ENCODE data around the gene THBS3. TPM values are rescaled to one million over a fixed set of nuclear protein-coding genes. Genes with fewer than 3 reads are reported as not detected.

The THBS3 gene
- total and polyA plus RNA-seq, 2 of the 13 experiments (the other 11 are each of a cell fraction or from before 2014, with no cell fraction given), result 0.86 to 3.6 TPM

- Histone ChIP-seq H4K20me1 (ENCODE audit: insufficient read depth, low read length) (no peaks in the 10 kb centered on the region), H3K9me3 (ENCODE audit: low read length) (no peaks in the 10 kb centered on the region), H2AFZ (ENCODE audit: low read length) (no peak overlapping the region), H3K79me2 (ENCODE audit: insufficient read depth, low read length) (no peaks in the 10 kb centered on the region), H3K36me3 (replicated peaks in 1 of 2; ENCODE audit: control insufficient read depth in 1 of 2, insufficient read depth in 2 of 2, low read length in 2 of 2) (no peaks in the 10 kb centered on the region), H3K4me1 (ENCODE audit: insufficient read depth, low read length) (peaks cover 9% of the 10 kb centered on the region; the same call in 1 of the 2 replicates), H3K4me3 (replicated peaks in 1 of 3; ENCODE audit: insufficient read depth in 1 of 3, low read depth in 2 of 3, low read length in 3 of 3) (no peak overlapping the region), H3K27me3 (ENCODE audit: control insufficient read depth in 1 of 2, insufficient read depth in 2 of 2, low read length in 2 of 2) (peaks cover 0 to 52% of the 10 kb centered on the region in 2 experiments; a peak in 4 of 5 replicates), H3K4me2 (ENCODE audit: low read depth, low read length) (no peak overlapping the region), H3K27ac (ENCODE audit: extremely low read length, insufficient read depth, low read length) (no peak overlapping the region), H3K9ac (ENCODE audit: insufficient read depth, low read depth, low read length) (no peak overlapping the region)
- ATAC-seq, result no peak
- ChIA-PET POLR2A (no interaction called here), CTCF (ENCODE audit: low intra/inter-chr PET ratio, low total read pairs) (no interaction called here)
- TF ChIP-seq HNRNPK (IDR thresholded peaks at IDR 0.05; ENCODE audit: low read depth, low read length, poor library complexity, severe bottlenecking) (no peak), U2AF1 (optimal IDR thresholded peaks at IDR 0.05; ENCODE audit: low read depth, low read length) (no peak), ZNF256 (CRISPR knock-in tag; conservative IDR thresholded peaks at IDR 0.05) (no peak), MIER3 (CRISPR knock-in tag; IDR thresholded peaks at IDR 0.05; ENCODE audit: borderline replicate concordance) (no peak), CENPT (CRISPR knock-in tag; IDR thresholded peaks at IDR 0.05; ENCODE audit: low read depth) (no peak), ARNT (IDR thresholded peaks at IDR 0.05) (no peak)
- BruUV-seq (replicated peaks), result no TSS peak
- FAIRE-seq, result no peak
- intact Hi-C loops (cut with micrococcal nuclease; ENCODE audit: unreplicated experiment) (loop anchor here (10.0 kb wide), 1 partner anchor 105 kb away; the partner anchor contains the start of genes FDPS and PKLR), in situ Hi-C loops (cut with HindIII; ENCODE audit: extremely low pct_ligation_motif_present, low pct_unique_long_range_greater_than_20kb) (loop anchor here (10.0 kb wide), 1 partner anchor 395 kb away; no protein-coding TSS in a partner anchor)
- 24% methylated on average over 4 of the region's 4 CpGs for WGBS (ENCODE audit: low lambda C conversion rate)
- DNase-seq (ENCODE audit: low spot score), result no peak
These were observed 7.9 kb downstream of the THBS3 start for GRCh38 chr1:155199792-155200191.

DNA sequence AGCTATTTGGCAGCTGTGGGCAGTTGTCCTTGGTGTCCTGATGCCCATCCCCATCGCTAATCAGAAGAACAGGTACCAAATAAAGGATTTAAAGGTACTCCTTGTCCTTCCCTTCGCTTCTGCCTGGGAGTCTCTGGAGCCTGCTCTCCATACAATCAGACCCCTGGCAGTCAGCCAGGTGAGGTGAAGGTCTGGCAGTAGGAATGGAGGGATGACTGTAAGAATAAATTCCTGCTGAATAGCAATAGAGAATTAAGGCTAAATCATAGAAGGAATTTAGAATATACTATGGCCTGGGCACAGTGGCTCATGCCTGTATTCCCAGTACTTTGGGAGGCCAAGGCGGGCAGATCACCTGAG is 9.2 kb downstream of the THBS3 start:
- FAIRE-seq (no peak), ATAC-seq (no peak), DNase-seq (ENCODE audit: low spot score) (no peak)
- in situ Hi-C loops (cut with HindIII; ENCODE audit: extremely low pct_ligation_motif_present, low pct_unique_long_range_greater_than_20kb), result no loop called here
- ChIA-PET CTCF (ENCODE audit: low intra/inter-chr PET ratio, low total read pairs) (no interaction called here), POLR2A (no interaction called here)
- Histone ChIP-seq H3K4me3 (replicated peaks in 1 of 3; ENCODE audit: insufficient read depth in 1 of 3, low read depth in 2 of 3, low read length in 3 of 3) (no peak overlapping the region), H3K9ac (ENCODE audit: insufficient read depth, low read depth, low read length) (no peak overlapping the region), H3K4me1 (ENCODE audit: insufficient read depth, low read length) (peaks cover 21% of the 10 kb centered on the region), H3K27me3 (ENCODE audit: control insufficient read depth in 1 of 2, insufficient read depth in 2 of 2, low read length in 2 of 2) (peaks cover 0 to 57% of the 10 kb centered on the region in 2 experiments; a peak in 4 of 5 replicates), H3K9me3 (ENCODE audit: low read length) (no peaks in the 10 kb centered on the region), H3K79me2 (ENCODE audit: insufficient read depth, low read length) (no peaks in the 10 kb centered on the region), H3K36me3 (replicated peaks in 1 of 2; ENCODE audit: control insufficient read depth in 1 of 2, insufficient read depth in 2 of 2, low read length in 2 of 2) (no peaks in the 10 kb centered on the region), H4K20me1 (ENCODE audit: insufficient read depth, low read length) (no peaks in the 10 kb centered on the region), H3K27ac (ENCODE audit: extremely low read length, insufficient read depth, low read length) (no peak overlapping the region), H2AFZ (ENCODE audit: low read length) (no peak overlapping the region), H3K4me2 (ENCODE audit: low read depth, low read length) (no peak overlapping the region)
- 66% methylated on average over 3 of the region's 3 CpGs for WGBS (ENCODE audit: low lambda C conversion rate)
- no TSS peak for BruUV-seq (replicated peaks)
- intact Hi-C loops (cut with micrococcal nuclease; ENCODE audit: unreplicated experiment), result no loop called here
- TF ChIP-seq CHCHD3 (CRISPR knock-in tag; IDR thresholded peaks at IDR 0.05) (no peak), ZNF292 (CRISPR knock-in tag; IDR thresholded peaks at IDR 0.05; ENCODE audit: borderline replicate concordance, low read depth) (no peak), NBN (conservative IDR thresholded peaks at IDR 0.05) (no peak)
- TF ChIP-seq, protein P1, sequence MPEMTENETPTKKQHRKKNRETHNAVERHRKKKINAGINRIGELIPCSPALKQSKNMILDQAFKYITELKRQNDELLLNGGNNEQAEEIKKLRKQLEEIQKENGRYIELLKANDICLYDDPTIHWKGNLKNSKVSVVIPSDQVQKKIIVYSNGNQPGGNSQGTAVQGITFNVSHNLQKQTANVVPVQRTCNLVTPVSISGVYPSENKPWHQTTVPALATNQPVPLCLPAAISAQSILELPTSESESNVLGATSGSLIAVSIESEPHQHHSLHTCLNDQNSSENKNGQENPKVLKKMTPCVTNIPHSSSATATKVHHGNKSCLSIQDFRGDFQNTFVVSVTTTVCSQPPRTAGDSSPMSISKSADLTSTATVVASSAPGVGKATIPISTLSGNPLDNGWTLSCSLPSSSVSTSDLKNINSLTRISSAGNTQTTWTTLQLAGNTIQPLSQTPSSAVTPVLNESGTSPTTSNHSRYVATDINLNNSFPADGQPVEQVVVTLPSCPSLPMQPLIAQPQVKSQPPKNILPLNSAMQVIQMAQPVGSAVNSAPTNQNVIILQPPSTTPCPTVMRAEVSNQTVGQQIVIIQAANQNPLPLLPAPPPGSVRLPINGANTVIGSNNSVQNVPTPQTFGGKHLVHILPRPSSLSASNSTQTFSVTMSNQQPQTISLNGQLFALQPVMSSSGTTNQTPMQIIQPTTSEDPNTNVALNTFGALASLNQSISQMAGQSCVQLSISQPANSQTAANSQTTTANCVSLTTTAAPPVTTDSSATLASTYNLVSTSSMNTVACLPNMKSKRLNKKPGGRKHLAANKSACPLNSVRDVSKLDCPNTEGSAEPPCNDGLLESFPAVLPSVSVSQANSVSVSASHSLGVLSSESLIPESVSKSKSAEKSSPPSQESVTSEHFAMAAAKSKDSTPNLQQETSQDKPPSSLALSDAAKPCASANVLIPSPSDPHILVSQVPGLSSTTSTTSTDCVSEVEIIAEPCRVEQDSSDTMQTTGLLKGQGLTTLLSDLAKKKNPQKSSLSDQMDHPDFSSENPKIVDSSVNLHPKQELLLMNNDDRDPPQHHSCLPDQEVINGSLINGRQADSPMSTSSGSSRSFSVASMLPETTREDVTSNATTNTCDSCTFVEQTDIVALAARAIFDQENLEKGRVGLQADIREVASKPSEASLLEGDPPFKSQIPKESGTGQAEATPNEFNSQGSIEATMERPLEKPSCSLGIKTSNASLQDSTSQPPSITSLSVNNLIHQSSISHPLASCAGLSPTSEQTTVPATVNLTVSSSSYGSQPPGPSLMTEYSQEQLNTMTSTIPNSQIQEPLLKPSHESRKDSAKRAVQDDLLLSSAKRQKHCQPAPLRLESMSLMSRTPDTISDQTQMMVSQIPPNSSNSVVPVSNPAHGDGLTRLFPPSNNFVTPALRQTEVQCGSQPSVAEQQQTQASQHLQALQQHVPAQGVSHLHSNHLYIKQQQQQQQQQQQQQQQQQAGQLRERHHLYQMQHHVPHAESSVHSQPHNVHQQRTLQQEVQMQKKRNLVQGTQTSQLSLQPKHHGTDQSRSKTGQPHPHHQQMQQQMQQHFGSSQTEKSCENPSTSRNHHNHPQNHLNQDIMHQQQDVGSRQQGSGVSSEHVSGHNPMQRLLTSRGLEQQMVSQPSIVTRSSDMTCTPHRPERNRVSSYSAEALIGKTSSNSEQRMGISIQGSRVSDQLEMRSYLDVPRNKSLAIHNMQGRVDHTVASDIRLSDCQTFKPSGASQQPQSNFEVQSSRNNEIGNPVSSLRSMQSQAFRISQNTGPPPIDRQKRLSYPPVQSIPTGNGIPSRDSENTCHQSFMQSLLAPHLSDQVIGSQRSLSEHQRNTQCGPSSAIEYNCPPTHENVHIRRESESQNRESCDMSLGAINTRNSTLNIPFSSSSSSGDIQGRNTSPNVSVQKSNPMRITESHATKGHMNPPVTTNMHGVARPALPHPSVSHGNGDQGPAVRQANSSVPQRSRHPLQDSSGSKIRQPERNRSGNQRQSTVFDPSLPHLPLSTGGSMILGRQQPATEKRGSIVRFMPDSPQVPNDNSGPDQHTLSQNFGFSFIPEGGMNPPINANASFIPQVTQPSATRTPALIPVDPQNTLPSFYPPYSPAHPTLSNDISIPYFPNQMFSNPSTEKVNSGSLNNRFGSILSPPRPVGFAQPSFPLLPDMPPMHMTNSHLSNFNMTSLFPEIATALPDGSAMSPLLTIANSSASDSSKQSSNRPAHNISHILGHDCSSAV (CRISPR knock-in tag; IDR thresholded peaks at IDR 0.05; ENCODE audit: borderline replicate concordance), result no peak
